GM12878 (cell line): ENCODE data around the gene ADAMTSL2.

Source experiments
- ATF2 ChIP-seq: IDR thresholded peaks from 2 replicates; pipeline ENCODE4 v1.6.1; 2012; ENCODE audit warnings: low read length, inconsistent platforms
- CEBPB ChIP-seq, 2 experiments: fragments of 150-350 bp in 1 of 2; IDR thresholded peaks; 2 replicates each; pipeline ENCODE4 v1.6.1; 2012 to 2014; ENCODE audit warnings: low read depth in 2 of 2, low read length in 2 of 2, borderline replicate concordance in 1 of 2, inconsistent platforms in 1 of 2
- CTCF ChIP-seq, 3 experiments: IDR thresholded peaks in 2 of 3; conservative IDR thresholded peaks in 1 of 3; 2 replicates each; pipeline ENCODE4 v1.5.1; 2011; ENCODE audit warnings: low read depth in 3 of 3, low read length in 3 of 3, mild to moderate bottlenecking in 3 of 3, control low read depth in 2 of 3, moderate library complexity in 2 of 3, inconsistent platforms in 1 of 3, mixed read lengths in 1 of 3; ENCODE audit not compliant: control insufficient read depth in 2 of 3, insufficient read depth in 1 of 3; ENCODE audit errors: extremely low read depth in 1 of 3
- POLR2A ChIP-seq: IDR thresholded peaks from 2 replicates; pipeline ENCODE4 v1.6.1; 2011; ENCODE audit warnings: low read depth, mild to moderate bottlenecking, low read length
- REST ChIP-seq: IDR thresholded peaks from 2 replicates; pipeline ENCODE4 v1.6.1; 2012; ENCODE audit warnings: mild to moderate bottlenecking, low read depth, low read length
- SMAD5 ChIP-seq: IDR thresholded peaks from 2 replicates; pipeline ENCODE4 v1.6.1; 2016; ENCODE audit warnings: antibody characterized with exemption, low read depth

GRCh38 chr9:133493845-133494540 lies 40.5 kb upstream of the ADAMTSL2 start:
- TF ChIP-seq REST = no peak
- no peak for TF ChIP-seq CTCF (IDR thresholded peaks at IDR 0.05 in 2 of 3, conservative IDR thresholded peaks at IDR 0.05 in 1 of 3; ENCODE audit: control insufficient read depth in 2 of 3, extremely low read depth in 1 of 3, insufficient read depth in 1 of 3, low read depth in 3 of 3, low read length in 3 of 3)
- TF ChIP-seq ATF2 = no peak
- TF ChIP-seq CEBPB (IDR thresholded peaks at IDR 0.05; ENCODE audit: borderline replicate concordance in 1 of 2, low read depth in 2 of 2, low read length in 2 of 2) = no peak
- no peak for TF ChIP-seq POLR2A
- TF ChIP-seq SMAD5 = no peak
